Epithelial cell of proximal tubule (primary cell): ENCODE measurements around the gene TFB1M. TPM values are rescaled to one million over a fixed set of nuclear protein-coding genes. Genes with fewer than 3 reads are reported as not detected.
"Not testable (repeated sequence)": the region's sequence is repeated elsewhere in the genome, so short reads cannot be mapped to it uniquely, and the experiment has no call there.

Experiments used
- DNase-seq: peaks from one replicate; pipeline ENCODE4 v3.0.0-alpha.2; 2011; ENCODE audit warnings: low read depth
- H3K4me3 ChIP-seq: 2 replicates; pipeline ENCODE4 v1.5.1; 2011; ENCODE audit warnings: low read depth, mild to moderate bottlenecking, low read length
- CTCF ChIP-seq: conservative IDR thresholded peaks from 2 replicates; pipeline ENCODE4 v1.5.1; 2012; ENCODE audit warnings: low read depth, mild to moderate bottlenecking, low read length
- total RNA-seq: library from RNA; depleted of rRNA; stranded (reverse); fragments of >200 nt; gene quantifications from 2 replicates; pipeline ENCODE4 v1.2.3, GENCODE V29; 2015

Gene TFB1M
- total RNA-seq, 1 donor from 2014 or later = 19.3 TPM

DNA sequence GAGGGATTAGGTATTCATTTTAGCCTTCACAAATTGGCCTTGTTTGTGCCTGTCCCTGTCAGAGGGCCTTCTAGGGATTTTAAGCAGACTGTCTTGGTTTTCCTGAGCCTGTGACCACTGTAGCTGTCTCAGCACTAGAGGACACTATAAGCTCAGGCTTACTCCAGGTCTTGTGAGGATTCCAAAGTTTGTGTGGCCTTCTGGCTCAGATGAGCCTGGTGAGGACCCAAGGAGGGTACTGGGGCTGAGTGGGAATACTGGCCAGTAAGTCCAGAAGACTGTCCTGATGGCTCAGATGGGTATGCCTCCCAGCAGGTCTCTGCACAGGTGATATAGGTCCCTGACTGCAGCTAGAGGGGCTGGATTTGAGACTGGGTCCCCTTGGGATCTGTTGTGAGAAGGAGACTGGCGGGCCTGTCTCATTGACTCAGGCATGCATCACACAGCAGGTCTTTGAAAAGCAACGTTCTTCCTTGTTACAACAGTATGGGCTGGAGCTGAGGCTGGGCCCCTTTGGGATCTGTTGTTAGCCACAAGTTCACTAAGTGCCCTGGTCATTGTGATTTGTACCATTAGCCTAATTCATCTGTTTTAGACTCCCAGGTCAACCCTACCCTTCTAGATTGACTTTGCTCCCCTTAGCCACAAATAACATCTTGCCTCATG, 26.3 kb upstream of the TFB1M start:
- no peak for DNase-seq
- TF ChIP-seq CTCF = peak; percentile 53
- H3K4me3 ChIP-seq = no peak overlapping the region

- not testable (repeated sequence) for H3K4me3 ChIP-seq, DNase-seq
Observed at GRCh38 chr6:155339929-155340328, 25.6 kb upstream of the TFB1M start.

DNA sequence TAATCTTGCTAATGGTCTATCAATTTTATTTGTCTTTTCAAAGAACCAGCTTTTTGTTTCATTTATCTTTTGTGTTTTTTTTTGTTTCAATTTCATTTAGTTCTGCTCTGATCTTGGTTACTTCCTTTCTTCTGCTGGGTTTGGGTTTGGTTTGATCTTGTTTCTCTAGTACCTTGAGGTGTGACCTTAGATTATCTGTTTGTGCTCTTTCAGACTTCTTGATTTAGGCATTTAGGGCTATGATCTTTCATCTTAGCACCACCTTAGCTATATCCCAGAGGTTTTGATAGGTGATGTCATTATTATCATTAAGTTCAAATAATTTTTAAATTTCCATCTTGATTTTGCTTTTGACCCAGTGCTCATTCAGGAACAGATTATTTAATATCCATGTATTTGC, 24.0 kb upstream of the TFB1M start:
- DNase-seq, H3K4me3 ChIP-seq: not testable (repeated sequence)

DNA sequence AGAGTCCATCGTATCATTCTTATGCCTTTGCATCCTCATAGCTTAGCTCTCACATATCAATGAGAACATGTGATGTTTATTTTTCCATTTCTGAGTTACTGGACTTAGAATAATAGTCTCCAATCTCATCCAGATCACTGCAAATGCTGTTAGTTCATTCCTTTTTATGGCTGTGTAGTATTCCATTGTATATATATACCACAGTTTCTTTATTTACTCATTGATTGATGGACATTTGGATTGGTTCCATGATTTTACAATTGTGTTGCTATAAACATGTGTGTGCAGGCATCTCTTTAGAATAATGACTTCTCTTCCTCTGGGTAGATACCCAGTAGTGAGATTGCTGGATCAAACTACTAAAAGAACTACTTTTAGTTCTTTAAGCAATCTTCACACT, 21.0 kb upstream of the TFB1M start:
- no peak for DNase-seq
- no peak overlapping the region for H3K4me3 ChIP-seq
- TF ChIP-seq CTCF = no peak

- H3K4me3 ChIP-seq, DNase-seq: not testable (repeated sequence)
Observed at GRCh38 chr6:155334073-155334472, 19.8 kb upstream of the TFB1M start.

DNA sequence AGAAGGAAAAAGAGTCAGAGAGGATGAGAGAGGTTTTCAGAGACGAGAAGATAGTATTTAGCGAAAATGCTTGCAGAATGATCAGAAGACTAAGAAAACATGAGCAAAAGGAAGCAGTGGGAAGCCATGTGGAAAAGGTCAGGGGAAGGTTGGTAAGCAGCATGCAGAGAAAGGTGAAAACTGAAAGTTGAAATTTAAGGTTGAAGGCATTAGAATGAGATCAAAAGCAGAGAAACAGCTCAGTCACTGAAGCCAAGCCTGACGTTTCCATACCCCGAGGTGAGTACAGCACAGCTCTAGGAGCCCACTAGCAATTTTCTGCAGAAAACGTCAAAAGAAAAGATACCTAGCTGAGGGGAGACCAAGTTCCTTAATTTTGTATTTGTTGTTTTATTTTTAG, 19.1 kb upstream of the TFB1M start:
- no peak for TF ChIP-seq CTCF
- no peak overlapping the region for H3K4me3 ChIP-seq
- no peak for DNase-seq

DNA sequence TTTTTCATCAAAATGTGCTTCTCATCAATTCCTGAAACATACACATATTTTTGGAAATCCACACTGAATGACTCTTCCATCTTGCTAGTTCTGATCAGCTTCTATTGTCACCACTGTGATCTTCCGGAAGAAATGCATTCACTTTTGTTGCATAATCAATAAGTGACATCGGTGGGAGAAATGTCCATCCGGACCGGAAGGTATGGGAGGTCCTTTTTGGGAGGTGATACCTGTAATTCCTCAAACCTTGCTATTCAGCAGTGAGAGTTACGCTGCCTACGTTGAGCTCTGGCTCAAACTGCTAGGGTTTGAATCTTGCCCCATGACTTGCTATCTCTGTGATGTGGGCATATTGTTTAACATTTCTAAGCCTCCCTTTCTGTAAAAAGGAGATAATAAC, 16.6 kb upstream of the TFB1M start:
- TF ChIP-seq CTCF = no peak
- H3K4me3 ChIP-seq = no peak overlapping the region
- DNase-seq = no peak

DNA sequence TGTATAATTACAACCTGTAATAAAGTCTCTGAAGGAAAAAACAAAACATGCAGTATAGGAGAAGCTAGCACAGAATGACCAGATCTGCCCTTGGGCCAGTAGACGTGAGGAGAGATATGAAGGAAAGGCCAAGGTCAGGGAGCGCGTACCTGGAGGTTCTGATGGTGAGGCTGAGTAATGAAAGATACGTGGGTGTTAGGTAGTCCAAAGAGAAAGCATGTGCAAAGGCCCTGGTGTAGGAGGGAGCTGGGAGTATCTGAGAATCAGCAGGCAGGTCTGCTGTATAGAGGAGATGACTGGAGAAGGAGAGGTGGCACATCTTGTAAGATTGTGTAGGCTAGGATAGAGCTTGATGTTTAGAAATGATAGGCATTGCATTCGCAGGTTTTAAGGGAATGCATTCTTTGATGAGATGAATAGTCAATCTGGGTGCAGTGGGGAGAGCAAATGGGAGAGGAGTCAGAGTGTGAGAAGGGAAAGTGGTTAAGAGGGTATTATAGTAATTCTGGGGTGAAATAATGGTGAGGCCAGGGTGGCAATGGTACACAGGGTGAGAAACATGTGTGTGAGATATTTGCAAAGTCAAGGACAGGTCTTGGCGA, 15.9 kb upstream of the TFB1M start:
- no peak for DNase-seq
- no peak overlapping the region for H3K4me3 ChIP-seq
- no peak for TF ChIP-seq CTCF
